ENCODE measurements around the gene KIF3C. TPM values are rescaled to one million over a fixed set of nuclear protein-coding genes. Genes with fewer than 3 reads are reported as not detected.
"Not testable (repeated sequence)": the region's sequence is repeated elsewhere in the genome, so short reads cannot be mapped to it uniquely, and the experiment has no call there.

KIF3C gene
- total RNA-seq, 2 donors from 2014 or later, result 4.0 to 4.2 TPM

GRCh38 chr2:25920786-25921415 lies 61.4 kb downstream of the KIF3C start:
- Histone ChIP-seq H3K4me1 (no peaks in the 10 kb centered on the region), H3K9ac (ENCODE audit: low read depth in 2 of 2, low read length in 2 of 2) (no peak overlapping the region), H3K27me3 (no peaks in the 10 kb centered on the region), H3K36me3 (no peaks in the 10 kb centered on the region), H3K27ac (no peak overlapping the region), H3K9me3 (no peaks in the 10 kb centered on the region), H3K4me3 (no peak overlapping the region)
- intact Hi-C loops (cut with DNase I), result no loop called here
- DNase-seq, result no peak
- no peak for TF ChIP-seq CTCF (IDR thresholded peaks at IDR 0.05)

- no peaks in the 10 kb centered on the region for H3K36me3 ChIP-seq
- intact Hi-C loops (cut with DNase I), result no loop called here
- no peak for DNase-seq
- no peak overlapping the region for H3K4me3 ChIP-seq
- no peaks in the 10 kb centered on the region for H3K27me3 ChIP-seq
- H3K9ac ChIP-seq (ENCODE audit: low read depth in 2 of 2, low read length in 2 of 2), result no peak overlapping the region
- no peaks in the 10 kb centered on the region for H3K9me3 ChIP-seq
- no peak for TF ChIP-seq CTCF (IDR thresholded peaks at IDR 0.05)
- no peaks in the 10 kb centered on the region for H3K4me1 ChIP-seq
- H3K27ac ChIP-seq, result no peak overlapping the region
Measured at GRCh38 chr2:25920336-25920735, 62.0 kb downstream of the KIF3C start.

DNA sequence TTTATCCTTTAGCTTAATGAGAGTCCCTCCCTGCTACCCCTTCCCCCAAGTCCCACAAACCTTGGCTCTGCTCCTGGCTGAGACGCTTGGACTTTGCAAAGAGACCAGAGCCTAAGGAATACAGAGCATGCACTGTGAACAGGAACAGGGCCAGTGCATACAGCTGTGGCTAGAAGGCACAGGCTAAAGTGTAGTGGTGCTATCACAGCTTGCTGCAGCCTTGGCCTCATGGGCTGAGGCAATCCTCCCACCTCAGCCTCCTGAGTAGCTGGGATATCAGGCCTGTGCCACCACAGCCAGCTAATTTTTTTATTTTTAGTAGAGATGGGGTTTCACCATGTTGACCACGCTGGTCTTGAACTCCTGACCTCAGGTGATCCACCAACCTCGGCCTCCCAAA lies 64.5 kb downstream of the KIF3C start:
- DNase-seq, result no peak
- Histone ChIP-seq H3K27me3 (no peaks in the 10 kb centered on the region), H3K4me3 (no peak overlapping the region), H3K27ac (no peak overlapping the region), H3K4me1 (no peaks in the 10 kb centered on the region), H3K9me3 (no peaks in the 10 kb centered on the region), H3K9ac (ENCODE audit: low read depth in 2 of 2, low read length in 2 of 2) (no peak overlapping the region), H3K36me3 (no peaks in the 10 kb centered on the region)
- intact Hi-C loops (cut with DNase I), result no loop called here
- TF ChIP-seq CTCF (IDR thresholded peaks at IDR 0.05), result no peak

DNA sequence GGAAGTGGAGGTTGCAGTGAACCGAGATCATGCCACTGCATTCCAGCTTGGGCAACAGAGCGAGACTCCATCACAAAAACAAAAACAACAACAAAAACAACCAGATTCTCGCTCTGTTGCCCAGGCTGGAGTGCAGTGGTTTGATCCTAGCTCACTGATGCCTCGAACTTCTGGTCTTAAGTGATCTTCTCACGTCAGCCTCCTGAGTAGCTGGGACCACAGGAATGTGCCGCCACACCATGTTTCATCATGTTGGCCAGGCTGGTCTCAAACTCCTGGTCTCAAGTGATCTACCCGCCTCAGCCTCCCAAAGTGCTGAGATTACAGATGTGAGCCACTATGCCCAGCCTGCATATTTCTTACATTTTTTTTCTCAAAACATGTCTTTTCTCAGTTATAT lies 64.9 kb downstream of the KIF3C start:
- H3K4me1 ChIP-seq; H3K27ac ChIP-seq; H3K9ac ChIP-seq (ENCODE audit: low read depth in 2 of 2, low read length in 2 of 2); H3K27me3 ChIP-seq; intact Hi-C loops (cut with DNase I); H3K36me3 ChIP-seq; DNase-seq; H3K4me3 ChIP-seq; H3K9me3 ChIP-seq: not testable (repeated sequence)

DNA sequence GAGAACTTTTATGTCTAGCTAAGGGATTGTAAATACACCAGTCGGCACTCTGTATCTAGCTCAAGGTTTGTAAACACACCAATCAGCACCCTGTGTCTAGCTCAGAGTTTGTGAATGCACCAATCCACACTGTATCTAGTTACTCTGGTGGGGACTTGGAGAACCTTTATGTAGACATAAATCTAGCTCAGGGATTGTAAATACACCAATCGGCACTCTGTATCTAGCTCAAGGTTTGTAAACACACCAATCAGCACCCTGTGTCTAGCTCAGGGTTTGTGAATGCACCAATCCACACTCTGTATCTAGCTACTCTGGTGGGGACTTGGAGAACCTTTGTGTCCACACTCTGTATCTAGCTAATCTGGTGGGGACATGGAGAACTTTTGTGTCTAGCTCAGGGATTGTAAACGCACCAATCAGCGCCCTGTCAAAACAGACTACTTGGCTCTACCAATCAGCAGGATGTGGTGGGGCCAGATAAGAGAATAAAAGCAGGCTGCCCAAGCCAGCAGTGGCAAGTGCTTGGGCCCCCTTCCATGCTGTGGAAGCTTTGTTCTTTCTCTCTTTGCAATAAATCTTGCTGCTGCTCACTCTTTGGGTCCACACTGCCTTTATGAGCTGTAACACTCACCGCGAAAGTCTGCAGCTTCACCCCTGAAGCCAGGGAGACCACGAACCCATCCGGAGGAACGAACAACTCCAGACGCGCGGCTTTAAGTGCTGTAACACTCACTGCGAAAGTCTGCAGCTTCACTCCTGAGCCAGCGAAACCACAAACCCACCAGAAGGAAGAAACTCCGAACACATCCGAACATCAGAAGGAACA lies 66.1 kb downstream of the KIF3C start:
- H3K27ac ChIP-seq; H3K36me3 ChIP-seq; H3K9ac ChIP-seq (ENCODE audit: low read depth in 2 of 2, low read length in 2 of 2); H3K4me1 ChIP-seq; intact Hi-C loops (cut with DNase I); DNase-seq; H3K4me3 ChIP-seq; H3K27me3 ChIP-seq; H3K9me3 ChIP-seq: not testable (repeated sequence)

GRCh38 chr2:25915411-25915810 lies 66.9 kb downstream of the KIF3C start:
- H3K4me1 ChIP-seq; H3K27ac ChIP-seq; H3K9ac ChIP-seq (ENCODE audit: low read depth in 2 of 2, low read length in 2 of 2); H3K27me3 ChIP-seq; DNase-seq; intact Hi-C loops (cut with DNase I); H3K4me3 ChIP-seq; H3K36me3 ChIP-seq; H3K9me3 ChIP-seq: not testable (repeated sequence)

GRCh38 chr2:25913696-25913973 lies 68.7 kb downstream of the KIF3C start:
- H3K36me3 ChIP-seq; intact Hi-C loops (cut with DNase I); DNase-seq; H3K27me3 ChIP-seq; H3K4me3 ChIP-seq; H3K9me3 ChIP-seq; H3K27ac ChIP-seq; H3K9ac ChIP-seq (ENCODE audit: low read depth in 2 of 2, low read length in 2 of 2); H3K4me1 ChIP-seq: not testable (repeated sequence)

Measured in colonic mucosa (tissue), 4 donors.